SU-DHL-6 (cell line): ENCODE measurements around the gene MAP3K21.

Experiments used
- H2AFZ ChIP-seq: fragments of 200-600 bp; sonication (generic); 2 replicates; pipeline ENCODE4 v1.6.1; 2014; ENCODE audit warnings: low read depth, mild to moderate bottlenecking, moderate library complexity, mixed read lengths, antibody characterized with exemption, low read length; ENCODE audit not compliant: severe bottlenecking
- H3F3A ChIP-seq: fragments of 200-600 bp; shearing (Covaris generic); 2 replicates; pipeline ENCODE4 v1.6.0; 2016; ENCODE audit warnings: antibody characterized with exemption, mild to moderate bottlenecking; ENCODE audit not compliant: insufficient read depth
- H3K27ac ChIP-seq: fragments of 200-600 bp; sonication (generic); 2 replicates; pipeline ENCODE4 v1.5.1; 2016; ENCODE audit warnings: low read depth, mild to moderate bottlenecking, low read length, moderate library complexity, mixed read lengths
- H3K27me3 ChIP-seq: fragments of 200-600 bp; sonication (generic), shearing (Covaris generic); 2 replicates; pipeline ENCODE4 v1.6.0; 2014; ENCODE audit warnings: mild to moderate bottlenecking, low read length
- H3K36me3 ChIP-seq: fragments of 200-600 bp; sonication (generic); 2 replicates; pipeline ENCODE4 v1.6.1; 2014; ENCODE audit warnings: mild to moderate bottlenecking, low read length, mixed read lengths
- H3K4me2 ChIP-seq: fragments of 300-600, 200-600 bp; shearing (Covaris generic), sonication (generic); 2 replicates; pipeline ENCODE4 v1.6.0; 2014; ENCODE audit warnings: low read length, low read depth, mild to moderate bottlenecking; ENCODE audit not compliant: poor library complexity, severe bottlenecking
- H3K4me3 ChIP-seq: fragments of 200-600 bp; sonication (generic); 2 replicates; pipeline ENCODE4 v1.5.1; 2014; ENCODE audit warnings: antibody characterized with exemption, low read length, mild to moderate bottlenecking, mixed read lengths; ENCODE audit not compliant: insufficient read depth, poor library complexity, severe bottlenecking
- H3K79me2 ChIP-seq: fragments of 200-600 bp; sonication (generic); 2 replicates; pipeline ENCODE4 v1.6.1; 2014; ENCODE audit warnings: mild to moderate bottlenecking, low read length, moderate library complexity; ENCODE audit not compliant: insufficient read depth
- H3K9ac ChIP-seq: fragments of 200-600 bp; sonication (generic); 2 replicates; pipeline ENCODE4 v1.7.0; 2014; ENCODE audit warnings: mild to moderate bottlenecking, low read length
- H3K9me2 ChIP-seq: fragments of 200-600 bp; sonication (generic); replicated peaks from 2 replicates; pipeline ENCODE4 v1.6.1; 2014; ENCODE audit warnings: low read length; ENCODE audit not compliant: insufficient read depth
- H3K9me3 ChIP-seq: fragments of 200-600 bp; sonication (generic); 2 replicates; pipeline ENCODE4 v1.6.1; 2014; ENCODE audit warnings: low read length, mixed read lengths; ENCODE audit not compliant: insufficient read depth
- H4K20me1 ChIP-seq: fragments of 200-600 bp; sonication (generic); 2 replicates; pipeline ENCODE4 v1.6.1; 2014; ENCODE audit warnings: low read depth, mild to moderate bottlenecking, antibody characterized with exemption, low read length, moderate library complexity, mixed read lengths
- EZH2phosphoT487 ChIP-seq: fragments of 200-600 bp; sonication (generic), shearing (Covaris generic); conservative IDR thresholded peaks from 2 replicates; pipeline ENCODE4 v1.6.1; 2018; ENCODE audit warnings: mild to moderate bottlenecking, antibody characterized with exemption, low read length, moderate library complexity, mixed read lengths
- TF ChIP-seq, protein P1 (sequence below): fragments of 200-600 bp; sonication (generic); IDR thresholded peaks from one replicate; pipeline ENCODE4 v1.5.1; 2017; ENCODE audit warnings: antibody characterized with exemption, mild to moderate bottlenecking, low read length, moderate library complexity; ENCODE audit not compliant: insufficient read depth, poor library complexity, severe bottlenecking

The MAP3K21 gene

DNA sequence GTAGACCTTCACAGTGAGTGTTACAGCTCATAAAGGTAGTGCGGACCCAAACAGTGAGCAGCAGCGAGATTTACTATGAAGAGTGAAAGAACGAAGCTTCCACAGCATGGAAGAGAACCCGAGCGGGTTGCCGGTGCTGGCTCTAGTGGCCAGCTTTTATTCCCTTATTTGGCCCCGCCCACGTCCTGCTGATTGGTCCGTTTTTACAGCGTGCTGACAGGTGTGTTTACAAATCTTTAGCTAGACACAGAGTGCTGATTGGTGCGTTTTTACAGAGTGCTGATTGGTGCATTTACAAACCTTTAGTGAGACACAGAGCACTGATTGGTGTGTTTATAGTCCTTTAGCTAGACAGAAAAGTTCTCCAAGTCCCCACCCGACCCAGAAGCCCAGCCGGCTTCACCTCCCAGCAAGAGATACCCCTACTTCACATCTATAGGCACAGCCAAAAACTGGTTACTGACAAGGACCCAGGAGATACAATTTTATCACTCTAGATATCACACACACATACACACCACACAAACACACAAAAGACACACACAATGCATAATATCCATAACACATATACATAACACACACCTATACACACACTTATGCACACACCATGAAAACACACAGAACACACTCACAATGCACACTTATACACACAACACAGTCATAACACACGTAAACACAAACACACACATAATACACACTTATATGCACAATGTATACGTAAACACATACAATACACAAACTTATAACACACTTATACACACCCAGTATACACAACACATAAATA lies 68.5 kb downstream of the MAP3K21 start:
- H3K36me3 ChIP-seq: no peaks in the 10 kb centered on the region
- TF ChIP-seq, protein P1, sequence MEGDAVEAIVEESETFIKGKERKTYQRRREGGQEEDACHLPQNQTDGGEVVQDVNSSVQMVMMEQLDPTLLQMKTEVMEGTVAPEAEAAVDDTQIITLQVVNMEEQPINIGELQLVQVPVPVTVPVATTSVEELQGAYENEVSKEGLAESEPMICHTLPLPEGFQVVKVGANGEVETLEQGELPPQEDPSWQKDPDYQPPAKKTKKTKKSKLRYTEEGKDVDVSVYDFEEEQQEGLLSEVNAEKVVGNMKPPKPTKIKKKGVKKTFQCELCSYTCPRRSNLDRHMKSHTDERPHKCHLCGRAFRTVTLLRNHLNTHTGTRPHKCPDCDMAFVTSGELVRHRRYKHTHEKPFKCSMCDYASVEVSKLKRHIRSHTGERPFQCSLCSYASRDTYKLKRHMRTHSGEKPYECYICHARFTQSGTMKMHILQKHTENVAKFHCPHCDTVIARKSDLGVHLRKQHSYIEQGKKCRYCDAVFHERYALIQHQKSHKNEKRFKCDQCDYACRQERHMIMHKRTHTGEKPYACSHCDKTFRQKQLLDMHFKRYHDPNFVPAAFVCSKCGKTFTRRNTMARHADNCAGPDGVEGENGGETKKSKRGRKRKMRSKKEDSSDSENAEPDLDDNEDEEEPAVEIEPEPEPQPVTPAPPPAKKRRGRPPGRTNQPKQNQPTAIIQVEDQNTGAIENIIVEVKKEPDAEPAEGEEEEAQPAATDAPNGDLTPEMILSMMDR: no peak
- no peak for TF ChIP-seq EZH2phosphoT487
- no peaks in the 10 kb centered on the region for H4K20me1 ChIP-seq
- no peaks in the 10 kb centered on the region for H3K27me3 ChIP-seq
- H3K4me2 ChIP-seq: no peak overlapping the region
- no peak overlapping the region for H3K27ac ChIP-seq
- no peak overlapping the region for H3K4me3 ChIP-seq
- no peak overlapping the region for H2AFZ ChIP-seq
- H3K9me3 ChIP-seq: no peaks in the 10 kb centered on the region
- H3K9ac ChIP-seq: no peak overlapping the region
- H3K79me2 ChIP-seq: no peaks in the 10 kb centered on the region
- H3K9me2 ChIP-seq: no peaks in the 10 kb centered on the region
- no peaks in the 10 kb centered on the region for H3F3A ChIP-seq

DNA sequence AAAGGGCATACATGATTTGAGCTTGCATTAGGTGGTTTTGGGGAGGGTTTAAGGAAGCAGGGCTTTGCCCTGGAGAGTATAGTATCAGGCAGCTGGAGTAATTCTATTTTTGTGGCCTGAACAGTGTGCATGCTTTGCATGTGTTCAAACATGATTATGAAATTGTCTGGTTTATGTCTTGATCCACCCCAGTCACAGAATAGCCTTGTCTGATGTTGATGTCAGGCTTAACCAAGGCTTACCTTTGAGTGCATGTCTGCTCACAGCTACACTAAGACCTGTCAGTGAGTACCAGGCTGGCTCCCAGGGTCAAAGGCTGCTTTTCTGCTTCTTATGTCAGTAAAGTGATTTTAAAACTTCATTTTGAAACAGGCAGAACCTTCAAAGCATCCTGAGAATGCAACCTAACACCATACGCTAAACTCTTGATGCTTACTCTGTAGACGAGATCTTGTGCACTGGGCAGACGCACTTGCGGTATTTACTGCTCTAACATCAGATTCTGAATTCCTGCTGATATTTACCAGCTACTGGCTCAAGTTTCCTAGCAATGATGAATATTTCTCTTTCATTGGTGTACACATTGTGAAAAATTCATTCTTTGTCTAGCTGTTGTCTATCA lies 78.9 kb downstream of the MAP3K21 start:
- Histone ChIP-seq H3K9ac (no peak overlapping the region), H3K9me3 (no peaks in the 10 kb centered on the region), H3K36me3 (no peaks in the 10 kb centered on the region), H3K4me3 (no peak overlapping the region), H3K4me2 (no peak overlapping the region), H3K9me2 (no peaks in the 10 kb centered on the region), H3K27me3 (no peaks in the 10 kb centered on the region), H3K79me2 (no peaks in the 10 kb centered on the region), H2AFZ (no peak overlapping the region), H3F3A (no peaks in the 10 kb centered on the region), H3K27ac (no peak overlapping the region), H4K20me1 (no peaks in the 10 kb centered on the region)
- TF ChIP-seq, protein P1: no peak
- no peak for TF ChIP-seq EZH2phosphoT487

DNA sequence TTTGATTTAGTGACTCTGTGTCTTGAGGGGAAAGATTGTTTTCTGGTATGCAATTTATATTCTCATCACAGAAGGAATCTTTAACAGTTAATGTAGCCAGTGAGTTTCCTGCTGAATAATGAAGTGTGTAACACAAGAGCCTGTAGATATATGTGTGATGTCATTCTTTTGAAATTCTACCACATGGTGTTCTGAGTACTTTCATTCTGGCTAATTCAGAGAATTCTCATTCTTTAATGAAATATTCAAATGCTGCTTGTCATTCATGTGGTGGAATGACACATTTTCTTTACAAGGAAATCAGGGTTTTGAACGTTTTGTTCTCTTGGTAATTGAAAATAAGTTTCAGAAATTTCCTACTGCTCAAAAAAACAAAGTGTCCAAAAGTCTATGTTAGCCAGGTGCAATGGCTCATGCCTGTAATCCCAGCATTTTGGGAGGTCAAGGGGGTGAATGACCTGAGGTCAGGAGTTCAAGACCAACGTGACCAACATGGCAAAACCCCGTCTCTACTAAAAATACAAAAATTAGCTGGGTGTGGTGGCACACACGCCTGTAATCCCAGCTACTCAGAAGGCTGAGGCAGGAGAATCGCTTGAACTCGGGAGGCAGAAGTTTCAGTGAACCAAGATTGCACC lies 79.6 kb downstream of the MAP3K21 start:
- Histone ChIP-seq H4K20me1 (no peaks in the 10 kb centered on the region), H3K4me2 (no peak overlapping the region), H3K9me3 (no peaks in the 10 kb centered on the region), H3K9ac (no peak overlapping the region), H3K27ac (no peak overlapping the region), H3K79me2 (no peaks in the 10 kb centered on the region), H3K4me3 (no peak overlapping the region), H3K9me2 (no peaks in the 10 kb centered on the region), H3K27me3 (no peaks in the 10 kb centered on the region), H2AFZ (no peak overlapping the region), H3F3A (no peaks in the 10 kb centered on the region), H3K36me3 (no peaks in the 10 kb centered on the region)
- TF ChIP-seq, protein P1: no peak
- no peak for TF ChIP-seq EZH2phosphoT487
